Stimulated activated CD4-positive, alpha-beta T cell treated with anti-CD3 and anti-CD28 coated beads, Interleukin-4, amount 100 ng/mL, for 48 hours (primary cell): ENCODE measurements around the gene MPEG1.

ENCODE experiments used
- DNase-seq, 2 donors: peaks; one replicate each; pipeline ENCODE4 v3.0.0-alpha.2; 2020; ENCODE audit warnings: low read depth in 2 of 2

MPEG1 gene

DNA sequence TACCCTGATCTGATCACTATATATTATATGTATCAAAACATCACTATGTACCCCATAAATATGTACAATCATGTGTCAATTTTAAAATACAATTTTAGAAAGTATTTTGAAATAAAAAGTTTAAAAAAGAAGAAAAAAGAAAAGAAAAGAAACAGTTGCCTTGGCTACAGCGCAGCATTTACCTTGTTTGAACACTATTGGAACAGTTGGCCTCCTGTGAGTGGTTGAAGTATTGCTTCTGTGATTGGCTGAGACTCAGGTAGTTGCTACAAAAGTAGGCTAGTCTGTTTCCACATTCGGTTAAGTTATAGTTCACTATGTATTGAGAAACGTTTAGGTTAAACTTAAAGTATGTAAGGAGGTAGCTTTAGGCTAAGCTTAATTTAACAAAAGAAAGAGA, 48.7 kb downstream of the MPEG1 start:
- no peak for DNase-seq
